ENCODE data around the gene PCBD1.

Gene PCBD1

DNA sequence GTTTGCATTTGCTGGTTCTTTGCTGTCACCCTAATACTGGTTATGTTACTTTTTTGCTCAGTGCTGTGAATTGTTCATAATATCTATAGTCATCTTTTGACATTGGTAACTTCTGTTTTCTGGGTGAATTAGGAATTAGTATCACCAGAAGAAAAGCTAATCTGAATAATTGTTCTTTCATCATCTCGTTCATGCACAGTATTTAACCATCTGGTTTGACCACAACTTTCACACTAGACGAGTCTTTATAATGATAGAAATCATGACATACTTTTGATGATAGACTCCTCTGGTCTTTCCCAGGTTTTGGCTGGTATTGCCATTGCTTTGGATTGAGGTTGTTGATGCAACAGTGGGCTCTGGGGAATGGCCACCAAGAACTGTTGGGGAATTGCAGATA, 47.5 kb downstream of the PCBD1 start:
- H3K27me3 ChIP-seq (ENCODE audit: insufficient read depth, low read length, poor library complexity), result no peaks in the 10 kb centered on the region
- peaks cover 3% of the 10 kb centered on the region for H3K79me2 ChIP-seq (ENCODE audit: insufficient read depth, low read length)
- H3K9me3 ChIP-seq (ENCODE audit: insufficient read depth, low read length, severe bottlenecking), result no peaks in the 10 kb centered on the region
- H3K4me3 ChIP-seq (ENCODE audit: low read depth in 1 of 2, low read length in 2 of 2), result no peak overlapping the region
- no peak for ATAC-seq (ENCODE audit: insufficient read depth, low read depth)
- DNase-seq, result no peak
- TF ChIP-seq, protein P1, sequence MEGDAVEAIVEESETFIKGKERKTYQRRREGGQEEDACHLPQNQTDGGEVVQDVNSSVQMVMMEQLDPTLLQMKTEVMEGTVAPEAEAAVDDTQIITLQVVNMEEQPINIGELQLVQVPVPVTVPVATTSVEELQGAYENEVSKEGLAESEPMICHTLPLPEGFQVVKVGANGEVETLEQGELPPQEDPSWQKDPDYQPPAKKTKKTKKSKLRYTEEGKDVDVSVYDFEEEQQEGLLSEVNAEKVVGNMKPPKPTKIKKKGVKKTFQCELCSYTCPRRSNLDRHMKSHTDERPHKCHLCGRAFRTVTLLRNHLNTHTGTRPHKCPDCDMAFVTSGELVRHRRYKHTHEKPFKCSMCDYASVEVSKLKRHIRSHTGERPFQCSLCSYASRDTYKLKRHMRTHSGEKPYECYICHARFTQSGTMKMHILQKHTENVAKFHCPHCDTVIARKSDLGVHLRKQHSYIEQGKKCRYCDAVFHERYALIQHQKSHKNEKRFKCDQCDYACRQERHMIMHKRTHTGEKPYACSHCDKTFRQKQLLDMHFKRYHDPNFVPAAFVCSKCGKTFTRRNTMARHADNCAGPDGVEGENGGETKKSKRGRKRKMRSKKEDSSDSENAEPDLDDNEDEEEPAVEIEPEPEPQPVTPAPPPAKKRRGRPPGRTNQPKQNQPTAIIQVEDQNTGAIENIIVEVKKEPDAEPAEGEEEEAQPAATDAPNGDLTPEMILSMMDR (IDR thresholded peaks at IDR 0.05; ENCODE audit: borderline replicate concordance, extremely low read depth, low read length, poor library complexity, severe bottlenecking), result no peak
- TF ChIP-seq EZH2 (IDR thresholded peaks at IDR 0.05; ENCODE audit: borderline replicate concordance, low read depth, low read length, severe bottlenecking), result no peak
- peaks cover 20% of the 10 kb centered on the region; the same call in 1 of the 2 replicates for H3K36me3 ChIP-seq (ENCODE audit: insufficient read depth, low read length)
- H3K4me1 ChIP-seq (ENCODE audit: insufficient read depth, low read length), result no peaks in the 10 kb centered on the region
- H3K9ac ChIP-seq (ENCODE audit: low read depth, low read length), result no peak overlapping the region
- H4K20me1 ChIP-seq (ENCODE audit: insufficient read depth, low read length), result 0 out of 2 replicates have a peak, but pooled peaks cover 3% of the 10 kb centered on the region
- no peak overlapping the region for H2AFZ ChIP-seq (ENCODE audit: low read depth, low read length)
- no peak overlapping the region for H3K4me2 ChIP-seq (ENCODE audit: insufficient read depth, low read length)
- no peak overlapping the region for H3K27ac ChIP-seq (ENCODE audit: low read length)

DNA sequence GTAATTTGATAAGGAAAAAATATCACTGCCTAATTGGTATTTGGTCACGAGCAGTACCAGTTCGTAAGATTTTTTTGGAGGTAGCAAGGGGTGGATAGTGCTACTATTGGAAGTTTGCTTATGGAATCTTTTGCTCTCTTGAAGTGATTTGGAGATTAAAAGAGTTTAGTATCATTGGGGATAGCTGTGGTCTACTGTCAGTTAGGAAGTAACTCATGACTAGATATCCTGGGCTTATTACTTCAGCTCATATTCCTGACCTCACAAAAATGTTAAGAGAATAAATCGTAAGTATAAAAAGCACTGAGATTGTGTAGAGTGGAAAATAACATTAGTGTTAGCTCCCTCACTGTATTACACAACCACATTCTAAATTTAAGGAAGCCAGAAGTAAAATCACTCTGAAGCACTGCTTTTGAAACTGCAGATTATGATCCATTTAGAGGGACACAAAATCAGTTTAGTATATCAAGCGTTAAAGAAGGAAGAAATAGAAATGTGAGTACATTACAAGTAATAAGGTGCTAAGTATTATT, 50.0 kb downstream of the PCBD1 start:
- peaks cover 6% of the 10 kb centered on the region for H3K79me2 ChIP-seq (ENCODE audit: insufficient read depth, low read length)
- DNase-seq, result no peak
- TF ChIP-seq, protein P1 (IDR thresholded peaks at IDR 0.05; ENCODE audit: borderline replicate concordance, extremely low read depth, low read length, poor library complexity, severe bottlenecking), result no peak
- TF ChIP-seq EZH2 (IDR thresholded peaks at IDR 0.05; ENCODE audit: borderline replicate concordance, low read depth, low read length, severe bottlenecking), result no peak
- no peak overlapping the region for H3K4me3 ChIP-seq (ENCODE audit: low read depth in 1 of 2, low read length in 2 of 2)
- no peaks in the 10 kb centered on the region for H3K4me1 ChIP-seq (ENCODE audit: insufficient read depth, low read length)
- ATAC-seq (ENCODE audit: insufficient read depth, low read depth), result no peak
- H2AFZ ChIP-seq (ENCODE audit: low read depth, low read length), result no peak overlapping the region
- H3K36me3 ChIP-seq (ENCODE audit: insufficient read depth, low read length), result peaks cover 16% of the 10 kb centered on the region; the same call in 1 of the 2 replicates
- no peak overlapping the region for H3K4me2 ChIP-seq (ENCODE audit: insufficient read depth, low read length)
- H3K9ac ChIP-seq (ENCODE audit: low read depth, low read length), result no peak overlapping the region
- H3K9me3 ChIP-seq (ENCODE audit: insufficient read depth, low read length, severe bottlenecking), result no peaks in the 10 kb centered on the region
- peaks cover 7% of the 10 kb centered on the region for H4K20me1 ChIP-seq (ENCODE audit: insufficient read depth, low read length)
- H3K27me3 ChIP-seq (ENCODE audit: insufficient read depth, low read length, poor library complexity), result no peaks in the 10 kb centered on the region
- no peak overlapping the region for H3K27ac ChIP-seq (ENCODE audit: low read length)

DNA sequence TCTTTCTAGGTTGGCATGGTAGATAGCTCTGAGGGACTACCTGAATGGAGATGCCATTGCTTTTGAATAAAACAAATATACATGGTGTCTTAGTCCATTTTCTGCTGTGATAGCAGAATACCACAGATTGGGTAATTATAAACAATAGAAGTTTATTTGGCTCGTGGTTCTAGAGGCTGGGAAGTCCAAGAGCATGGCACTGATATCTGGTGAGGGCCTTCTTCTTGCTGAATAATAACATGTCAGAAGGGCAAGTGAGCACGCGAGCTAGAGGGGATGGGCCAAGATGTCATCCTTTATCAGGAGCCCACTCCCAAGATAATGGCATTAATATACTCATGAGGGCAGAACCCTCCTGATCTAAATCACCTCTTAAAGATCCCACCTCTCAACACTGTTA, 50.7 kb downstream of the PCBD1 start:
- Histone ChIP-seq H3K79me2 (ENCODE audit: insufficient read depth, low read length) (peaks cover 6% of the 10 kb centered on the region), H3K27me3 (ENCODE audit: insufficient read depth, low read length, poor library complexity) (no peaks in the 10 kb centered on the region), H3K36me3 (ENCODE audit: insufficient read depth, low read length) (peaks cover 16% of the 10 kb centered on the region; the same call in 1 of the 2 replicates), H3K4me2 (ENCODE audit: insufficient read depth, low read length) (no peak overlapping the region), H3K27ac (ENCODE audit: low read length) (no peak overlapping the region), H2AFZ (ENCODE audit: low read depth, low read length) (no peak overlapping the region), H3K9me3 (ENCODE audit: insufficient read depth, low read length, severe bottlenecking) (no peaks in the 10 kb centered on the region), H3K9ac (ENCODE audit: low read depth, low read length) (no peak overlapping the region), H4K20me1 (ENCODE audit: insufficient read depth, low read length) (peaks cover 6% of the 10 kb centered on the region), H3K4me3 (ENCODE audit: low read depth in 1 of 2, low read length in 2 of 2) (no peak overlapping the region), H3K4me1 (ENCODE audit: insufficient read depth, low read length) (no peaks in the 10 kb centered on the region)
- DNase-seq, result no peak
- ATAC-seq (ENCODE audit: insufficient read depth, low read depth), result no peak
- no peak for TF ChIP-seq EZH2 (IDR thresholded peaks at IDR 0.05; ENCODE audit: borderline replicate concordance, low read depth, low read length, severe bottlenecking)
- TF ChIP-seq, protein P1 (IDR thresholded peaks at IDR 0.05; ENCODE audit: borderline replicate concordance, extremely low read depth, low read length, poor library complexity, severe bottlenecking), result no peak

Measured in DND-41 (cell line).